Mesodermal cell (in vitro differentiated cells): ENCODE measurements around the gene KCNJ14.
"Not testable (repeated sequence)": the region's sequence is repeated elsewhere in the genome, so short reads cannot be mapped to it uniquely, and the experiment has no call there.

ENCODE experiments used
- H3K27ac ChIP-seq: 2 replicates; pipeline ENCODE4 v1.7.0; 2013; ENCODE audit warnings: mild to moderate bottlenecking, low read depth, low read length, moderate library complexity; ENCODE audit not compliant: severe bottlenecking
- H3K36me3 ChIP-seq: 2 replicates; pipeline ENCODE4 v1.7.1; 2013; ENCODE audit warnings: mild to moderate bottlenecking, low read length, moderate library complexity; ENCODE audit not compliant: control insufficient read depth, insufficient read depth
- H3K4me1 ChIP-seq: one replicate; pipeline ENCODE4 v1.7.1; 2013; ENCODE audit warnings: mild to moderate bottlenecking, low read length; ENCODE audit not compliant: insufficient read depth, control insufficient read depth, poor library complexity, severe bottlenecking
- H3K4me3 ChIP-seq: 2 replicates; pipeline ENCODE4 v1.7.0; 2013; ENCODE audit warnings: low read length, control low read depth, mild to moderate bottlenecking; ENCODE audit not compliant: insufficient read depth, poor library complexity, severe bottlenecking; ENCODE audit errors: extremely low read depth
- H3K9me3 ChIP-seq: 2 replicates; pipeline ENCODE4 v1.7.1; 2013; ENCODE audit warnings: mild to moderate bottlenecking, low read length, moderate library complexity; ENCODE audit not compliant: control insufficient read depth
- WGBS, 2 experiments: methylation state at CpG; one replicate each; pipeline ENCODE4 v1.1.5; 2013; ENCODE audit warnings: missing lambda C conversion rate in 2 of 2; ENCODE audit not compliant: insufficient coverage in 2 of 2; 5-methylcytosine and 5-hydroxymethylcytosine counted together

The KCNJ14 gene

DNA sequence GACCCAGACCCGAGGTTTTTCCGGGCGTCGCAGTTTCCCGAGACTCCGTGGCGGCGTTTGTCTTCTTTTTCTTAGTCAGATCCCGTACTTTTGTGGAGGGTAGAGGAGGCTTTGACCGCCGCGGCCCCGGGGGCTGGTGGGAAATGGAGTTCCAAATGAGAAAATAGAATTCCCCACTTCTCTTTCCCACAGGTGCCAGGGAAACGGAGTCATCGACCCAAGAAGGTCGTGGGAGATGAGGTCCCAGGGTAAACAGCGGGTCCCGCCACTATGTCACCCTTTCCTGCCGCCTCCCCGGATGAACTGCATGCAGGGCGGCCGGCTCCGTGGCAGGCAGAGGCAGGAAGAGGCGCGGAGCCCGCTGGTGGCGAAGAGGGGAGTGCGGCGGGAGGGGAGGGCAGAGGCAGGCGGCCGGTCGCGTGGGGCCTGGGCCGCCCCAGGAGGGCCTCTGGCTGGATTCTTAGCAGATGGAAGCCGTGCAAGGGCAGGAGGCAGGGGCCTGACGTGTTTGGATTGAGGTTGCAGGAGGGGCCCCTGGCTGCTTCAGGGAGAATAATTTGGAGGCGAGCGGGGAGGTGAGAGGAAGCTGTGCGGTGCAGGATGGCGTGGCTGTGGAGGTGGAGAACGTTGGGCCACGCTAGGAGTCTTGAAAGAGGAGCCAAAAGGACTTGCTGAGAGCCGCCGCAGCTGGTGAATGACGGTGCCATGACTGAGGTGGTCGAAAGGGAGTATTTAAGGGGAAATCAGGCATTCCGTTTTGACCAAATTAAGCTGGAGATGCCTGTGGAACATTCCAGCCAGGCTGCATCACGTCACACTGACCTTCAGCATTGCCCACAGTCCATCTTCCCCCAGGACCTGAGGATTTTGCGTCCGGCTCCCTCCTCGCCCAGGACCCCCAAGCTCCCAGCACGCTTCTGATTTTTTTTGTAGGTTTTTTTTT is 25.5 kb downstream of the KCNJ14 start:
- no peaks in the 10 kb centered on the region for H3K9me3 ChIP-seq
- peaks cover 68% of the 10 kb centered on the region for H3K36me3 ChIP-seq
- 94 to 97% methylated on average over 28 to 31 of the region's 52 CpGs for WGBS, 2 experiments
- H3K27ac ChIP-seq, result peak overlapping the region; percentile 5
- no peak overlapping the region for H3K4me3 ChIP-seq
- no peaks in the 10 kb centered on the region for H3K4me1 ChIP-seq

DNA sequence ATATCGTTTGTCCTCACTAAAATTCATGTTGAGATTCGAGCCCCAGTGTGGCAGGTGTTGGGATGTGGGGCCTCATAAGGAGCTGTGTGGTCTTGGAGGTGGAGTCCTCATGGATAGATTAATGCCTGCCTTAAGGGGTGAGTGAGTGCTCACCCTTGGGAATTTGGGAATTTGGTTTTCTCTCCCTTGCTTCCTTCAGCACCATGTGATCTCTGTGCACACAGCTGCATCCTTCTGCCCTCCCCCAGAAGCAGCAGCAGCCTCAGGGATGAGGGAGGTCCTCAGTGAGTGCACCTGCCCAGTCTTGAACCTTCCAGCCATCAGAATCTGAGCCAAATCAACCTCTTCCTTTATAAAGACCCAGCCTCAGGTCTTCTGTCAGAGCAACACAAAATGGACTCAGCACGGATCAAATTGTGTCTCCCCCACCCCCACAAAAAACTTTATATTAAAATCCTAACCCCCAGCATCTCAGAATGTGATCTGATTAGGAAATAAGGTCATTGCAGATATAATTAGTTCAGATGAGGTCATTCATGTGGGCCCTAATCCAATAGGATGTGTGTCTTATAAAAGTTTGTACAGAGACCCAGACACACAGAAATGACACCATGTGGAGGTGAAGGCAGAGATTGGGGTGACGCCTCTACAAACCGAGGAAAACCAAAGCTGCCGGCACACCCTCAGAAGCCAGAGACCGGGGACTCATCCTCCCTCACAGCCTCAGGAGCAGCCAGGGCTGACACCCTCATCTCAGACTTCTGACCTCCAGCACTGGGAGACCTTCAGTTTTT is 26.7 kb downstream of the KCNJ14 start:
- H3K36me3 ChIP-seq, result peaks cover 58% of the 10 kb centered on the region
- no peak overlapping the region for H3K27ac ChIP-seq
- 96 to 99% methylated on average over 6 of the region's 7 CpGs for WGBS, 2 experiments
- H3K9me3 ChIP-seq, result no peaks in the 10 kb centered on the region
- H3K4me3 ChIP-seq, result no peak overlapping the region
- no peaks in the 10 kb centered on the region for H3K4me1 ChIP-seq

DNA sequence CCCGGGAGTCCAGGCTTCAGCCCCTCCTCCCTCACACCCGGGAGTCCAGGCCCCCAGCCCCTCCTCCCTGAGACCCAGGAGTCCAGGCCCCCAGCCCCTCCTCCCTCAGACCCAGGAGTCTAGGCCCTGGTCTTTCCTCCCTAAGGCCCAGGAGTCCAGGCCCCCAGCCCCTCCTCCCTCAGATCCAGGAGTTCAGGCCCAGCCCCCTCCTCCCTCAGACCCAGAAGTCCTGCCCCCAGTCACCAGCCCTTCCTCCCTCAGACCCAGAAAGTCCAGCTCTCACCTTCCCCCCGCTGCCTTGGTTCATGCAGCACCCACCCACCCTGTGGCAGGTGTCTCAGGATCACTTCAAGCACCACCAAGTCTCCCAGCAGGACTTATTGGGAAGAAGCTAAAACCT is 27.9 kb downstream of the KCNJ14 start:
- H3K27ac ChIP-seq, result no peak overlapping the region
- 83 to 100% methylated on average over 1 of the region's 3 CpGs for WGBS, 2 experiments
- H3K9me3 ChIP-seq, result no peaks in the 10 kb centered on the region

GRCh38 chr19:48484247-48484893 is 29.0 kb downstream of the KCNJ14 start:
- 95 to 99% methylated on average over 11 to 14 of the region's 16 CpGs for WGBS, 2 experiments
- Histone ChIP-seq H3K36me3 (peaks cover 36% of the 10 kb centered on the region), H3K4me3 (no peak overlapping the region), H3K4me1 (peaks cover 4% of the 10 kb centered on the region), H3K9me3 (no peaks in the 10 kb centered on the region), H3K27ac (no peak overlapping the region)

More for the DNA sequence above, 27.9 kb downstream of the KCNJ14 start:
- Histone ChIP-seq H3K36me3 (peaks cover 46% of the 10 kb centered on the region), H3K4me3 (no peak overlapping the region), H3K4me1 (peaks cover 4% of the 10 kb centered on the region)

GRCh38 chr19:48484931-48485612 is 29.7 kb downstream of the KCNJ14 start:
- no peak overlapping the region for H3K27ac ChIP-seq
- no peak overlapping the region for H3K4me3 ChIP-seq
- 92 to 93% methylated on average over 18 to 32 of the region's 37 CpGs for WGBS, 2 experiments

GRCh38 chr19:48486706-48487105 is 31.3 kb downstream of the KCNJ14 start:
- not testable (repeated sequence) for H3K4me1 ChIP-seq, H3K27ac ChIP-seq, H3K9me3 ChIP-seq, H3K4me3 ChIP-seq
- 100% methylated on average over 2 of the region's 10 CpGs; no CpG with 5 or more reads in 1 of the 2 experiments for WGBS, 2 experiments
- H3K36me3 ChIP-seq, result peaks cover 13% of the 10 kb centered on the region

More at GRCh38 chr19:48484931-48485612, 29.7 kb downstream of the KCNJ14 start:
- H3K4me1 ChIP-seq, result peaks cover 4% of the 10 kb centered on the region
- H3K9me3 ChIP-seq, result no peaks in the 10 kb centered on the region
- peaks cover 29% of the 10 kb centered on the region for H3K36me3 ChIP-seq

- 90 to 96% methylated on average over 5 to 6 of the region's 6 CpGs for WGBS, 2 experiments
- H3K9me3 ChIP-seq, result no peaks in the 10 kb centered on the region
- no peak overlapping the region for H3K27ac ChIP-seq
Measured at GRCh38 chr19:48487544-48487943, 32.2 kb downstream of the KCNJ14 start.

DNA sequence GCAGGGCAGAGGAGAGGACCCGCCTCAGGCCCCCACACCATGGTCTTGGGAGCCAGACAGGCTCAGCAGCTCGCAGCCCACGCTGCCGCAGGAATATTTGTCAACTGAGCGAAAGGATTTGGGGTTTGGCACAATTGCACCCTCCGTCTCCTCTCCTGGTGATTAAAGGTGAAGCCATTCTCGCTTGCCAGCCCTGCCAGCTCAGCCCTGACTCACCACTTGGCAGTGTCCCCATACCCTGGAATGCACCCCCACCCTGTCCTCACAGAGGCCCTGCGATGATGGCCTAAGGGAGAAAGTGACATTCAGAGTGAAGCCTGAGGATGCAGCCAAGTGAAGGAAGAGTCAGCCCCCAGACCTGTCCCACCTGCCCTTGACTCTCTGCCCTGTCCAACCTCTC is 32.6 kb downstream of the KCNJ14 start:
- WGBS, 2 experiments, result 91 to 95% methylated on average over 7 to 8 of the region's 8 CpGs
- H3K36me3 ChIP-seq, result peaks cover 4% of the 10 kb centered on the region
- no peaks in the 10 kb centered on the region for H3K9me3 ChIP-seq
- peaks cover 4% of the 10 kb centered on the region for H3K4me1 ChIP-seq
- no peak overlapping the region for H3K4me3 ChIP-seq
- no peak overlapping the region for H3K27ac ChIP-seq

More at GRCh38 chr19:48487544-48487943, 32.2 kb downstream of the KCNJ14 start:
- peaks cover 6% of the 10 kb centered on the region for H3K36me3 ChIP-seq
- H3K4me3 ChIP-seq, result no peak overlapping the region
- H3K4me1 ChIP-seq, result peaks cover 4% of the 10 kb centered on the region

DNA sequence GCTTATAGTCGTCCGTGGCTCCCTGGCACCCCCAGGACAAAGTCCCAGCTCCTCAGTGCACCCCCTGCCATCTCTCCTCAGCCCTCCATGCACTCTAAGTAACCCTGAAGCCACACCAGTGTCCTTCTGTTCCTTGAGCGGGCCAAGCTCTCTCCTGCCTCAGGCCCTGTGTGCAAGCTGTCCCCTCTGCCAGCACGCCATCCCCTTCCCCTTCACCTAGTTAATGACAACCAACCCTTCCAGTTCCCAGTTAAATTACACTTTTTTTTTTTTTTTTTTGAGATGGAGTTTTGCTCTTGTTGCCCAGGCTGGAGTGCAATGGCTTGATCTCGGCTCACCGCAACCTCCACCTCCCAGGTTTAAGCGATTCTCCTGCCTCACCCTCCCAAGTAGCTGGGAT is 33.1 kb downstream of the KCNJ14 start:
- H3K36me3 ChIP-seq, H3K4me1 ChIP-seq, H3K9me3 ChIP-seq, H3K4me3 ChIP-seq, H3K27ac ChIP-seq: not testable (repeated sequence)
- 89 to 96% methylated on average over 3 of the region's 7 CpGs for WGBS, 2 experiments

- peaks cover 4% of the 10 kb centered on the region for H3K4me1 ChIP-seq
- H3K36me3 ChIP-seq, result no peaks in the 10 kb centered on the region
- no peaks in the 10 kb centered on the region for H3K9me3 ChIP-seq
- H3K27ac ChIP-seq, result no peak overlapping the region
- 28 to 39% methylated on average over 15 to 17 of the region's 19 CpGs for WGBS, 2 experiments
- H3K4me3 ChIP-seq, result no peak overlapping the region
Measured at GRCh38 chr19:48489608-48490216, 34.3 kb downstream of the KCNJ14 start.
